ENCODE measurements around the gene SLX9.

The SLX9 gene

GRCh38 chr21:45010860-45011259, 71.0 kb downstream of the SLX9 start:
- no peaks in the 10 kb centered on the region for H3K27me3 ChIP-seq
- DNase-seq = no peak
- H3K36me3 ChIP-seq = no peaks in the 10 kb centered on the region
- H3K4me3 ChIP-seq (ENCODE audit: low read depth, low read length) = no peak overlapping the region
- H3K9me3 ChIP-seq = no peaks in the 10 kb centered on the region
- TF ChIP-seq CTCF (IDR thresholded peaks at IDR 0.05; ENCODE audit: low read depth, low read length) = no peak
- no peaks in the 10 kb centered on the region for H3K4me1 ChIP-seq

DNA sequence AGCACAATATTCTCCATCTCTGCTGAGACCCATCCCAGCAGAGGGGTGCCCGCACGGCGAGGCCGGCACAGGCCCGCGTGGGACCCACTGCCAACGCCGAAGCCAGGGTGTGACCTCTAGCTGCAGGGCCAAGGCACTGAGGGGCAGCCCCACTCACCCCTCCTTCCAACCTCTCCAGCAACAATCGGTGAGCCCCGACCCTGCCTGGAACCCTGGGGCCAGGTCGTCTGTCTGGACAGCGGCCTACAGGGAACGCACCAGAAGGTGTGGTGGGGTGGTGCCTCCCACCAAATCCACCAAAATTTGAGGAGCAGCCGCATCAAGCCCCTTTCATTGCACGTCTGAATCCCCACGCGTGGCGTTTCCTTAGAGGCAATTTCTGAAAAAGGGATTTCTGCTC, 71.6 kb downstream of the SLX9 start:
- H3K4me1 ChIP-seq = no peaks in the 10 kb centered on the region
- H3K4me3 ChIP-seq (ENCODE audit: low read depth, low read length) = no peak overlapping the region
- H3K36me3 ChIP-seq = no peaks in the 10 kb centered on the region
- no peaks in the 10 kb centered on the region for H3K9me3 ChIP-seq
- no peaks in the 10 kb centered on the region for H3K27me3 ChIP-seq
- DNase-seq = peak; percentile 4
- TF ChIP-seq CTCF (IDR thresholded peaks at IDR 0.05; ENCODE audit: low read depth, low read length) = no peak

- no peak for TF ChIP-seq CTCF (IDR thresholded peaks at IDR 0.05; ENCODE audit: low read depth, low read length)
- Histone ChIP-seq H3K9me3 (no peaks in the 10 kb centered on the region), H3K4me1 (no peaks in the 10 kb centered on the region), H3K27me3 (no peaks in the 10 kb centered on the region), H3K4me3 (ENCODE audit: low read depth, low read length) (no peak overlapping the region), H3K36me3 (no peaks in the 10 kb centered on the region)
- DNase-seq = peak; percentile 4
Measured at GRCh38 chr21:45011911-45012661, 72.3 kb downstream of the SLX9 start.

DNA sequence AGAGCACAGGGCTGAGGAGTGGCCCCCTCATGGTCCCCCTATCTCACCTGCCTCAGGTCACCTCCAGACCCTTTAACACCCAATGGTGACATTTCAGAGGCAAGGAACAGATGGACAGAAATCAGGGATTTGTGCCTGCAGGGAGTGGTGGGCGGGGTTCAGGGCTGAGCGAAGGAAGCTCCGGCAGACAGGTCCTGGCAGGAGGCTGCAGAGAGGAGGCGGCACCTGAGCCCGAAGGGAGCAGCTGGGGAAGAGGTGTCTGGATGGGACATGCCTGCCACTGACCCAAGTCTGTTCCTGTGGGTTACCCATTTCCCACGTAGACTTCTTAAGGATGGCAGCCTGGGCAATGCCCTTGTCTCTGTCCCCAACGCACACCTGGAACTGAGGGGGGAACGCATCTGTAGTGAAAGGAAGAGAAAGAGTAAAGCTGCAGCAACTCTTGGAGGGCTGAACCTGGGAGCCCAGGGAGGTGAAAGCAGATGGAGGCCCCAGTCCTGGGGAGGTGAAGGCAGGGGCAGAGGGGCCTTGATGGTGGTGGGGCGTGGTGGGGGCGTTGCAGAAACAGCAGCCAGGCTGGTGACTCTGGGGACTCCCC, 72.9 kb downstream of the SLX9 start:
- Histone ChIP-seq H3K4me3 (ENCODE audit: low read depth, low read length) (no peak overlapping the region), H3K9me3 (no peaks in the 10 kb centered on the region), H3K36me3 (no peaks in the 10 kb centered on the region), H3K4me1 (no peaks in the 10 kb centered on the region), H3K27me3 (no peaks in the 10 kb centered on the region)
- DNase-seq = no peak
- no peak for TF ChIP-seq CTCF (IDR thresholded peaks at IDR 0.05; ENCODE audit: low read depth, low read length)

DNA sequence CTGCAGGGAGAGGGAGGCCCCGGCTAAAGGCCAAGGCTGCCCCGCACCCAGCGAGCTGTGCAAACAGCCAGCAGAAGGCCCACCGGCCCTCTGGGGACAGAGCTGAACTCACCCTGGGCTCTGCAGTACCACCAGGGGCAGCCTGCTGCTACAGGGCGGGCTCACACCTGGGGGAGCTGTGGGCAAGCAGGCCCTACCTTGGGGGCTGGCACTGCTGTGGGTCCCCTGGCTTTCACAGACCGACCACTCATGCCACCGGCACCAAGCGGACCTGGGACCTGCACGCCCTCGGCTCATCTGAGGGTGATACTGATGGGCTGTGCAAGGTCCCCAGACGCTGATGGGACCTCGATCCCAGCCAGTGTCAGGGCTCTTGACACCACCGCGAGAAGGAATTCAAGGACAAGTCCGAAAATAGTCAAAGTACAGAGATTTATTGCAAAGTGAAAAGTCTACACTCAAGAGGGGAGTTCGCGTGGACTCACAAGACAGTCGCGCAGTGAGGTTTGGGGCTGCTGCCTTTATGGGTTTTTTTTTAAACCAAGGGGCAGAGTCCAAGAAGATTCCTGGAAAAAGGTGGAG, 73.5 kb downstream of the SLX9 start:
- no peak overlapping the region for H3K4me3 ChIP-seq (ENCODE audit: low read depth, low read length)
- TF ChIP-seq CTCF (IDR thresholded peaks at IDR 0.05; ENCODE audit: low read depth, low read length) = no peak
- H3K4me1 ChIP-seq = no peaks in the 10 kb centered on the region

More for the DNA sequence above, 73.5 kb downstream of the SLX9 start:
- Histone ChIP-seq H3K9me3 (no peaks in the 10 kb centered on the region), H3K36me3 (no peaks in the 10 kb centered on the region), H3K27me3 (no peaks in the 10 kb centered on the region)
- peak; percentile 8 for DNase-seq
